ENCODE data around the gene AP1AR.
"Not testable (repeated sequence)": the region's sequence is repeated elsewhere in the genome, so short reads cannot be mapped to it uniquely, and the experiment has no call there.

Gene AP1AR

DNA sequence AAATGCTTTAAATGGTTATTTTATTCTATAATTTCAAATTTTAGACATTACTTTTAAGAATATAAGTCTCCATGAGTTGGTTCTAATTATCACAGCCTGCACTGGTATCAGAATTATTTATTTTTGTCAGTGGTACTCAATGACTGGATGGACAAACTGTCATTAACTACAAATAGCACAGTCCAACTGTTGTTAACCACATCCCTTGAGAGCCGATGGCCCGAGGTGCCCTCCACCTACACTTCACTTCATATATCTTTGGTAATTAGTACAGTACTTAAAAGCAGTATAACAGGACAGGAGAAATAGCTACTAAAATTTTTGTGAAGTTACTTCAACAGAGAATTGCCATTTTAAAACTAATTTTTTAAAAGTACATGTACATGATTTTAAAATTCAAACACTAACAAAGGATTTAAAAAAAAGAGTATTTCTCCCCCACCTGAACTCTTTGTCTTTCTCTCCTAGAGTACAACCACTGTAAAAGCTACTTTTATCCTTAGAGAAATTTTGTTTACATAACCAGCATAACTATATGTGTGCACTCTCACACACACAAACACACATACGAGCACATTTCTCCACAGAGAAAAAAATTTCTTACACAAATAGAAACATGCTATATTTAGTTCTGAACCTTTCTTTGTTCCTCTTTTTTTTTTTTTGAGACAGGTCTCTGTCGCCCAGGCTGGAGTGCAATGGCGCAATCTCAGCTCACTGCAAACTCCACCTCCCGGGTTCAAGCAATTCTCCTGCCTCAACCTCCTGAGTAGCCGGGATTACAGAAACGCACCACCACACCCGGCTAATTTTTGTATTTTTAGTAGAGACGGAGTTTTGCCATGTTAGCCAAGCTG is 47.7 kb downstream of the AP1AR start:
- DNase-seq: peak in 1 of 2 donors; percentile 40

DNA sequence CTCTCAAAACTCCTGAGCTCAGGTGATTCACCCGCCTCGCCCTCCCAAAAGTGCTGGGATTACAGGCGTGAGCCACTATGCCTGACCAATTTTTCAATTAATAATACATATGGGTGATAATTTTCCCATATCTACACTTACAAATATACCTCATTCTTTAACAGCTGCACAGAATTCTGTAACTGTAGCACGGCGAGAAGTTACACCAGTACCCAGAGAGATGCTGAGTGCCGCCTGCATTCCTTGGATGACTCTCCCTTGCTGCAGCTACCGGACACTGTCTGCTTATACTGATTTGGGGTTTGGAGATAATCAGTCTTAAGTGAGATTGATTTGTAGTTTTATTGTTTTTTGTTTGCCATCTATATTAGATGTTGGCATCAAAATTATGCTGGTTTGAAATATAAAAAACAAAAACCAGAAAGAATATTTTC is 48.3 kb downstream of the AP1AR start:
- no peak for DNase-seq

DNA sequence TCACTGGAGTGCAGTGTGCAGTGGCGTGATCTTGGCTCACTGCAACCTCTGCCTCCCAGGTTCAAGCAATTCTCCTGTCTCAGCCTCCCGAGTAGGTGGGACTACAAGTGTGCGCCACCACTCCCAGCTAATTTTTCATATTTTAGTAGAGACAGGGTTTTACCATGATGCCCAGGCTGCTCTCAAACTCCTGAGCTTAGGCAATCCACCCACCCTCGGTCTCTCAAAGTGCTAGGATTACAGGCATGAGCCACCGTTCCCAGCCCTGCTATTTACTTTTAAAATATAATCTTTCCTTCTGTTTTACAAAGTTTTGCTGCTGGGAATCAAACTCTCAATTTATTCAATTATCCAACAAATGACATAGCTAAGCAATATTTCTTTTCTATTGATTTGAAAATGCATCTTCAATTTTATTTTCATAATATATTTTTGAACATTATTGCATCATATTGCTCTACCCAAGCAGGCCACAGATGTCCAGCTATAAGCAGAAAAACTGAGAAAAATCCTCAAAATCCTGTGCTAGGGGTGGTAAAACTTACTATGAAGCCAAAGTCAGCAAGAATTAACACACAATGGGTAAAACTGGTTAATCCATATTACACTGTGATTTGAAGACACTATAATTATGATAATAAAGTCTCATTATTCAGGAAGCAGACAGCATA is 48.9 kb downstream of the AP1AR start:
- DNase-seq: no peak

DNA sequence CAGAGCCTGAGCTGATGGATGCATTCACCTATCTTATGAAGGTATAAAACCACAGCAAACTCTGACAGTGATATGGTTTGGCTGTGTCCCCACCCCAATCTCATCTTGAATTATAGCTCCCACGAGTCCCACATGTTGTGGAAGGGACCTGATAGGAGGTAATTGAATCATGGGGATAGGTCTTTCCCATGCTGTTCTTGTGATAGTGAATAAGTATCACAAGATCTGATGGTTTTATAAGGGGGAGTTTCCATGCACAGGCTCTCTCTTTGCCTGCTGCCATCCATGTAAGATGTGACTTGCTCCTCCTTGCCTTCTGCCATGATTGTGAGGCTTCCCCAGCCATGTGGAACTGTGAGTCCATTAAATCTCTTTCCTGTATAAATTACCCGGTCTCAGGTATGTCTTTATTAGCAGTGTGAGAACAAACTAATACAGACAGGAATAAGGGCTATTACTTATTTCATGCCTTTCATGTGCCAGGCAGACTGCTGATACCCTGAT is 50.4 kb downstream of the AP1AR start:
- DNase-seq: not testable (repeated sequence)

DNA sequence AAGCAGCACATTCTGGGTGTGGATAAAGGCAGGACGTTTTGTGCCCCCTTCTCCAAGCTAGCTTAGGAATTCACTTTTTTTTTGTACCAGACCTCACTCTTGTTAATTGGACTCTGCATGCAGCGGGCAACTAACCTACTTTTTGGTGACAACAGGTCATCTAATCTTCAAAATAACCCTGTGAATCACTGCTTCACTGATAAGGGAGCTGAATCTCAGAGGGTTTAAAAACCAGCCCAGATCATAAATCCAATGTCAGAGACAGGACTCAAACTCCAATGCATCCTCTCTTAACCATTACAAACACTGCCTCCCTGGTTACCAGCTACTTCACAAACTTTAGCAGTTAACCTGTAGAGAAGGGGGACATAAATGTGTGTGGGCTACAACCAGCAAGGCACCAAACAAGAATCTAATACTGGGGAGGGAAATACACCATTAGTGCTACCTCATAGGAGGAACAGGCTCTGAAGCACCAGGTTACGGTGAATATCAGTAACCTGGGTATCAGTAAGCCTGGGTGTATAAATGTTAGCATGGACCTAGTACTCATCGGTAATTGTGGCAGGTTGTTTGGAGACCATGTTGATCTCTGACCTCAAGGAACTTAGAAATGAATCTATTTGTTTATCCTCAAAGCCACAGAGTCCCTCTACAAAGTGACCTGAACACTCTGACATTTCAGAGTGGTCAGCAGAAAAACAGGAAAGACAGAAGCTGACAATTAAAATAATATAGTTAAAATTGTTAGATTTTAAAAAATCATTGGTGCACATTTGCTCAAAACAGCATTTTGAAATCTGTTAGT is 51.5 kb downstream of the AP1AR start:
- no peak for DNase-seq

DNA sequence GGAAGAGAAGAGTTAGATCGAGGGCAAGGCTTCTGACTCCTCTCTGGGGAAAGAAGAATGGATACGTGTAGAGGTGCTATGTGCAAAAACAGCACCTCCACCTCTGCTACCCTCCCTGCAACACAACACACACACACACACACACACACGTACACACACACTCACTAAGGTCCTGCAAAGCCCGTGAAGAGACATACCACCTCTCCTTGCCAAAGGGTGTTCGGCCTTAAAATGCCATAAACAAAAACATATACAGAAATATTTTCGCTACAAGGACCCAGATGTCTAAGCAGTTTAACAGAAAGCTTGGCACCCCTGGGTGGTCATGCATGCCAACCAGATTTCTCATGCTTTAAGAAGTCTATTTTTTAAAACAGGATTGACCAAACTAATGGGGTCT is 52.6 kb downstream of the AP1AR start:
- peak in 1 of 2 donors; percentile 35 for DNase-seq

DNA sequence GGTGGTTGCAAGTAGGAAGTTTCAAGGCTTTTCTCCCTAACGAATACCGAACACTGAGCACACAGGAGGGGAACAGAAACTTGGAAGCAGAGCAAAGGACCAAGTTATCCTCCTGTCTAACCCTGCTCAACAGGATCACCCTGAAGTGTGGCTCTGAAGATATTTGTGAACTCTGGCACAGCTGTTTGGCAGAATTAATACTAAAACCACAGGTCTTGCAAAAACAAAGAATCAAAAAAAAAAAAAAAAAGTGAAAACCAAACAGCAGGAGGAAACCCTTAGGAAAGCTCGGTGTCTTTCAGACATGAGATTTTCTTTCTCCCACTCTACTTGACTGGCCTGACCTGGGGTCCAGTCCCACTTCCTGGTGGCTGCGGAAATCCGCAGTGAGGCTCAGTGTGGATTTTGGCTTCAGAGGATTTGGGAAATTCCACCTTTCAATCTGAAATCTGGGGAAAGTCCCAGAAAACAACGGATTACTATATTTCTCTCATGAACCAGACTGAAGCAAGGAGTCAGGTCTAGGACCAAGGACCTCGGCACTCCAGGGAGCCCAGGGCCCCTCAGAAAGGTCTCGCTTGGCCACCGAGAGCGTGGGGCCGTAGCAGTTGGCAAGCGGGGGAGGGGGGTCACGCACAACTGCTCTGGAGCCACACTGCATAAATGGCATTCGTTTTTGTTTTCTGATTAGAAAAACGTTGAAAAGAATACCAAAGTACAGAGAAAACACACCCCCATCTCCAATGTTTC is 53.2 kb downstream of the AP1AR start:
- DNase-seq: peak in 1 of 2 donors; percentile 50

DNA sequence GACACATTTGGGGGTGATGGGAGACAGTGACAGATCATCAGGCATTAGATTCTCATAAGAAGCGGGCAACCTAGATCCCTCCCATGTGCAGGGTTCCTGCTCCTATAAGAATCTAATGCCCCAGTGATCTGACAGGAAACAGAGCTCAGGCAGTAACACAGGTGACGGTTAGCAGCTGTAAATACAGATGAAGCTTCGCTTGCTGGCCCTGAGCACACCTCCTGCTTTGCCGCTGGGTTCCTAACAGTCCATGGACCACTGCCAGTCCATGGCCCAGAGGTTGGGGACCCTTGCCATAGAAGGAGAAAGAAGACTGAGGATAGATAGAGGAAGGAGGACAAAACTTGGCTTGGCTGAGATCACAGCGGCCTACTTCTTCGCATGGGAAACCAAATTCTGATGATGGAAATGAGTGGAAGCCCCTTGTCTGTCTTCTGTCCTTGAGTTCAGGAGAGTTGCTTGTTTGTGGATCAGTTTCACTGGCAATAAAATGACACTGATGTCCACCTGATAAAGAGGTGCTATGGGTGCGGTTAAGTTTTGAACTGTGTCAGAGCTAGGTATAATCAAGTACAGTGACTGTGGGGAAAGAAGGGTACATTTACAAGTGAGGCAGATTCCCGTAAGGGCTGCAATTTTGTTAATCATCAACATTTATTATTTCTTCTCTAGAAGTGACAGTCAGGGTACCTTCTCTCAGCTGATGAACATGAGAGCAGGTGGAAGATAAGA is 55.8 kb downstream of the AP1AR start:
- DNase-seq: peak; percentile 33 to 48

DNA sequence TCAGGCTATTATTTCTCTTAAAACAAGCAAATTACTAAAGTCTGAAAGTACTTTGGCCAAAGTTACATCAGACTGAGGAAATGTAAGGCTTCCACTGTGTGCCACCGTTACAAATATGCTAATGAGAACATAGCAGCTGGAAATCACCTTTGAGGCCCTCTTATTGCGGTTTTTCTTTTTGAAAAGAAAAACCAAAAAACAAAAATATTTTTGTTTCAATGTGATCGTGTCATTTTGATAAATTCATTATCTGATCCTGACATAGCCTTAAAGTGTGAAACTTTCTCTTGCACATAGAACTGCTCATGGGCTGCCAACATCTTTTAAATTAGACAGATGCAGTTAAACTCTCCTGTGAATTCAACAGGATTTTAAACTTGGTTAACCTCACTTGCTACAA is 56.9 kb downstream of the AP1AR start:
- DNase-seq: peak; percentile 40 to 79

DNA sequence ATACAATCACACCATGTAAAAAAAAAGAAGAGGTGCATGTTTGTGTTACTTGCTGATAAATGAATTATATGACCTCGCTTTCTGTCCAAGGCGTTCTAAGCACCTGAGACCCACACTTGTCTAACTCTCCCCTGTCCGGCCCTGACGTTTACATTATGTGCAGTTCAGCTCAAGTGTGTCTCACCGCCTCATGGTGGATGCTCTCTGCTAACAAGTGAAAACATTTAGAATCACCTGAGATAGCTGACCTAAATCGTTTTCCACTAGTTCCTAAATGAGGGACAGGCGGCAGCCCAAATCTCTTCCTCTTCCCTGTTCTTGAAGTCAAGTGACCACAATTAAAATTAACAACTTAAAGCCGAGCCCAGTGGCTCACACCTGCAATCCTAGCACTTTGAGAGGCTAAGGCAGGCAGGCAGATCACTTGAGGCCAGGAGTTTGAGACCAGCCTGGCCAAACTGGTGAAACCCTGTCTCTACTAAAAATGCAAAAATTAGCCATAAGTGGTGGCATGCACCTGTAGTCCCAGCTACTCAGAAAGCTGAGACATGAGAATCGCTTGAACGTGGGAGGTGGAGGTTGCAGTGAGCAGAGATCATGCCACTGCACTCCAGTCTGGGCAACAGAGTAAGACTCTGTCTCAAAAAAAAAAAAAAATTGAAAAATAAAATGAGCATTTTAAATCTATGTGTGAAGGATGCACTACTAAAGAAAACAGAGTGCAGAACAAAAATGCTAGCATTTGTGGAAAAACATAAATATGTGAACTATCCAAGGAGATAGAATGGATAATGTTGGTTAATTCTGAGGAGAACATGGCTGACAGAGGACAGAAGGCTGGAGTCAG is 58.0 kb downstream of the AP1AR start:
- DNase-seq: no peak

DNA sequence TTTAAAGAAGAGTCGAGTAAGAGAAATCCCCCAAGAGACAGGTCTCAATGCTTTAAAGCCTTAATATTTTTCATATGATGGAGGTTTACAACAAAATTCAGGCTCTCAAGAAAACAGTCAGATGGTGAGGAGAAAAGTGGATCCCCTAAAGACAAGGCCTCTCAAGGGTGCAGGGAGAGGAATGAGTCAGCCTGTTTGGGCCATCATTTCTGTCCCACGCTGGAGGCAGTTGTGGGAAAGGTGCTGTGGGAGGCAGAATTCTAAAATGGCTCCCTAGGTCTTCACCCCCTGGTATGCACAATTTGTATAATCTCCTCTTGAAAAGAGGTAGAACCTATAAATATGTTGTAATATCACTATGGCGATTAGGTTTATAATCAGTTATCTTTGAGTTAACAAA is 58.8 kb downstream of the AP1AR start:
- no peak for DNase-seq

DNA sequence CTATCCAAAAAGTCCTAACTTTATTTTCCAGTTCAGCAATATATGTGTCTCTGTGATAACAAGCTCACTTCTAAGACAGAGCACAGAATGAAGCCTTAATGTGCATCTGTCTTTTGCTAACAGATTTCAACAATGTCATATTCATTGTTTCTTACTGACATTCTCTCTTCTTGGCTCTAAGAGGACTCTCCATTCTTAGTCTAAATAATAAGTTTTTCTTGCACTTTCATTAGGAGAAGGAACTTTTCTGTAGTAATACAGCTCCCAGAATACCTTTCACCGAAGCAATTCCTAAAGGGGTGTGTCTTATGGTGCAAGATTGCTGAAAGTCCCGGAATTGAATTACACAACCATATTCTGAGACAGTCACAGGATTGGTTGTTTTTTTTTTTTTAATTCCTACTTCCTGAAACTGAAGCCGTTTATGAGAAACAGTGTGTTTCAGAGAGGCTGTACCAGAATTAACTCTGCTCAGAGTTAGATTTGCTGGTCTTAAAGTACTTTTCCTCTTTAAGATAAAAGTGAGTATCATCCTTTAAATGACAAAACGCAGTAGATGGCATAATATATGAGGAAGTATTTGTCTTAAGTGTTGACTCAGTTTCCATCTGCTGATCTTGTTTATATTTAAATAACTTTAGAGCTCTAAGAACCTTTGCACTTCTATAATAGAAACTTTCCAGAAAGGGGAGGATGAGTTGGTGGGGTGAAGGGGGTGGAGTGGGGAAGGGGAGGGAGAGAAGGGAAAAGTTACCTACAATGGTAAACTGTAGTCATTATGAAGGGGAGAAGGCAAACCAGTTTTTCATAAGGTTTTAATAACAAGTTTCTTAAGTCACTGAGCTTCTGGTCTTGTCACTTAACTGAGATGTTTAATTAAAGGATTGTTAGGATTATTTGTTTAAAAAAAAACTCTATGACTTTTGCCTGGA is 65.6 kb downstream of the AP1AR start, which contains the start of gene ALPK1:
ALPK1 (plus strand) TSS at position 421 of the 932 bp plus-strand sequence.
- peak in 1 of 2 donors; percentile 59 for DNase-seq

DNA sequence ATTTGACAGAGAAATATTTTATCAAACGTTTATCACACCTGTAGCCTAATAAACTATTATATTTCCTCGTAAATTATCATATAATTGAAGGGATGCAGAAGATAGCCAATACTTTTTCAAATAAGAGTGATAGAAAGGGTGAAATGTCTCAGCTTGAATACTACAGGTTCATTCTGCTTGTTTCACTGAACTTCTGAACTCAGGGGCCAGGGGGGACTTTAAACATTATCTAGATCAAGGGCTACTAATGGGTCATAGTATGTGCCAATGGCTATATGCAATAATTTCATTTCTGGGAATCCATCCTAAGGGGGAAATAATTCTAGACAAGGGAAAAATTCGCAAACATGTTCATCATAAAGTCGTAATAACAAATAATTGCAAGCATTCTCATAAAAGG is 68.1 kb downstream of the AP1AR start:
- DNase-seq: no peak

DNA sequence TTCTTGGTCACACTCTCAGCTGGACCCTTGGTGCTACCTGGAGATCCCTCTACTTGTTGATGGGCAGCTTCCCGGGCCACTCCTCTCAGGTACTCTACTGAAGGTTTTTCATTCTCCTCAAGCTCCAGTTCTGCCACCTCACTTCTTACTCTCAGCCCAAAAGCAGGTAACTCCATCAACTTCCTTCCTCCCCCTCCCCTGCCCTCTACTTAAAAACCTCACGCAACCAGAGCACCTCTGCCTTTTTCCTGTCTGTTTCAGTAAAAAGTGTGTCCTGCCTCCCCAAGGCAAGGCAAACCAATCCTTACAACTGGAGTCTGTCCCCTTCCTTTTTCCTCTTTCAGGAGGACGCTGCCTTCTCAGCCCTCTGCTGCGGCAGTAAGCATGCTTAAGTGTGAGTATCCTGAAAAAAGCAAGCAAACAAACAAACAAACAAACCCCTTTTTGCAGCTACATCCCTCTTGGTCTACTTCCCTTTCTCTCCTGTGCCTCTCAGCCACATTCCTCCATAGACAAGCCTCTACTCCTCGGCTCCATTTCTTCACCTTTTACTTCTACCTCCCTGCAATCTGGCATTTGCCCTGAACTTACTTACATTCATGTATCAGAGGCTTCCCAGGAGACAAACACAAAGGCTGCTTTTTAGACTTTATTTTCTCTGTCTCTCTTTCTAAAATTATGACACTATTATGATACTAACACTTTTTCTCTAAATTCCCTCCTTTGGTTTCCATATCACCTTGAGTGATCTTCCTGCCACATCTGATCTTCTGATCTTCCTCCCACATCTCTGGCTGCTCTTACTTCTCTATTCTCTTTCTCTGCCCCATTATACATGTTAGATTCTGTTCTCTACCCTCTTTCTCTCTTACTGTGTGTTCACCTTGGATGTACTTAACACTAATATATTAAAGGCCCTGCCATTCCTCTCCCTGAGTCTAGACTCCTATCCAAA is 71.0 kb downstream of the AP1AR start:
- DNase-seq: peak in 1 of 2 donors; percentile 34

DNA sequence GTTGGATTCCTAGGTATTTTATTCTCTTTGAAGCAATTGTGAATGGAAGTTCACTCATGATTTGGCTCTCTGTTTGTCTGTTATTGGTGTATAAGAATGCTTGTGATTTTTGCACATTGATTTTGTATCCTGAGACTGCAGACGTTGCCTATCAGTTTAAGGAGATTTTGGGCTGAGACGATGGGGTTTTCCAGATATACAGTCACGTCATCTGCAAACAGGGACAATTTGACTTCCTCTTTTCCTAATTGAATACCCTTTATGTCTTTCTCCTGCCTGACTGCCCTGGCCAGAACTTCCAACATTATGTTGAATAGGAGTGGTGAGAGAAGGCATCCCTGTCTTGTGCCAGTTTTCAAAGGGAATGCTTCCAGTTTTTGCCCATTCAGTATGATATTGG is 73.9 kb downstream of the AP1AR start:
- not testable (repeated sequence) for DNase-seq

DNA sequence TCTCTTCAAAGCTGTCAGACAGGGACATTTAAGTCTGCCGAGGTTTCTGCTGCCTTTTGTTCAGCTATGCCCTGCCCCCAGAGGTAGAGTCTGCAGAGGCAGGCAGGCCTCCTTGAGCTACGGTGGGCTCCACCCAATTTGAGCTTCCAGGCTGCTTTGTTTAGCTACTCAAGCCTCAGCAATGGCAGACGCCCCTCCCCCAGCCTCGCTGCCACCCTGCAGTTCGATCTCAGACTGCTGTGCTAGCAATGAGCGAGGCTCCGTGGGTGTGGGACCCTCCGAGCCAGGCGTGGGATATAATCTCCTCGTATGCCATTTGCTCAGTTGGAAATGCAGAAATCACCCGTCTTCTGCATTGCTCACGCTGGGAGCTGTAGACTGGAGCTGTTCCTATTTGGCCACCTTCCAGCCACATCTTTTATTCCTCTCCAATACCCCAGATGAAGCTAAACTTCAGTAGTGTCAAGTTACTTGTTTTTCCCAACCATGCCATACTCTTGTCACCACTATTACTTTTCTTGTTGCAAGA is 77.7 kb downstream of the AP1AR start:
- DNase-seq: peak in 1 of 2 donors; percentile 72

DNA sequence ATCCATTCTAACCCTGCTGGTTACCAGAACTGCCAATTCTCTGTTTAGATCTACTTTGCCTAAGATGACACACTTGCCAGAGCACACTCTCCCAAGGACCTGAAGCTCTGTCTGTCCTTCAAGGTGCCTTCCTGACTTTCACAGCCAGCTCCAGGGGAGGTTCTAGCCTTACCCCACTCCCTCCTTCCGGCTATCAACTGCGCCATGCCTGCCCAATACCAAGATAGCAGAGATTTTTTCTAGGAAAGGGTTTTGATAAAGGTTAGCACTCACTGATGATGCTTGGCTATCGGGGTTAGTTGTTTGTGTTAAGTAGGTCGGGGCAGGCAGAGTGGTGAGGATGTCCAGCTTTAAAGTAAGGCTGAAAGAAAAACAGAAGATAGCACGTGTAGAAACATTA is 79.9 kb downstream of the AP1AR start:
- DNase-seq: no peak
